CD14-positive monocyte (primary cell): Measurements from ENCODE around the gene EVA1C. TPM values are rescaled to one million over a fixed set of nuclear protein-coding genes. Genes with fewer than 3 reads are reported as not detected.

Experiments used
- DNase-seq, 3 donors: peaks; one replicate each; pipeline ENCODE4 v3.0.0-alpha.2; 2011 to 2022
- H2AFZ ChIP-seq: 2 replicates; pipeline ENCODE4 v1.6.0; 2012; ENCODE audit warnings: mild to moderate bottlenecking, low read depth, low read length, inconsistent platforms; ENCODE audit not compliant: insufficient read depth, poor library complexity, severe bottlenecking
- H3K27ac ChIP-seq, 2 donors: 1 replicate in 1 of 2; 2 replicates in 1 of 2; pipeline ENCODE4 v1.5.1; 2012 to 2013; ENCODE audit warnings: low read length in 2 of 2, control low read depth in 1 of 2, inconsistent platforms in 1 of 2, low read depth in 1 of 2, mild to moderate bottlenecking in 1 of 2
- H3K27me3 ChIP-seq, 2 donors: one replicate each; pipeline versions ENCODE4 v1.6.0 to v1.6.1; 2011 to 2013; ENCODE audit warnings: low read length in 2 of 2; ENCODE audit not compliant: control insufficient read depth in 2 of 2, insufficient read depth in 2 of 2
- H3K36me3 ChIP-seq, 2 donors: replicated peaks in 1 of 2; 1 replicate in 1 of 2; 2 replicates in 1 of 2; pipeline versions ENCODE4 v1.5.1 to v1.6.1; 2012 to 2013; ENCODE audit warnings: low read length in 2 of 2, control low read depth in 1 of 2, inconsistent platforms in 1 of 2, mild to moderate bottlenecking in 1 of 2; ENCODE audit not compliant: insufficient read depth in 2 of 2, control insufficient read depth in 1 of 2
- H3K4me1 ChIP-seq, 2 donors: 1 replicate in 1 of 2; 2 replicates in 1 of 2; pipeline versions ENCODE4 v1.5.1 to v1.6.1; 2012 to 2013; ENCODE audit warnings: low read length in 2 of 2, control low read depth in 1 of 2, inconsistent platforms in 1 of 2, mild to moderate bottlenecking in 1 of 2, moderate library complexity in 1 of 2; ENCODE audit not compliant: insufficient read depth in 2 of 2, control insufficient read depth in 1 of 2
- H3K4me2 ChIP-seq: replicated peaks from 2 replicates; pipeline ENCODE3; 2012; ENCODE audit warnings: low read length, moderate library complexity, mild to moderate bottlenecking; ENCODE audit not compliant: poor library complexity, severe bottlenecking; ENCODE audit errors: extremely low read depth
- H3K4me3 ChIP-seq, 3 experiments: fragments of 200-600 bp in 1 of 3; sonication (generic) in 1 of 3; replicated peaks in 1 of 3; 1 replicate in 2 of 3; 2 replicates in 1 of 3; pipeline ENCODE4 v1.5.1; 2011 to 2013; ENCODE audit warnings: low read length in 3 of 3, mild to moderate bottlenecking in 3 of 3, control low read depth in 2 of 3, low read depth in 2 of 3, inconsistent platforms in 1 of 3, moderate library complexity in 1 of 3
- H3K79me2 ChIP-seq: 2 replicates; pipeline ENCODE4 v1.6.0; 2012; ENCODE audit warnings: mild to moderate bottlenecking, control low read depth, inconsistent platforms, low read length, moderate library complexity; ENCODE audit not compliant: insufficient read depth
- H3K9ac ChIP-seq: 2 replicates; pipeline ENCODE4 v1.6.0; 2017; ENCODE audit warnings: low read length, mild to moderate bottlenecking; ENCODE audit not compliant: insufficient read depth, poor library complexity, severe bottlenecking
- H3K9me3 ChIP-seq, 2 donors: replicated peaks in 1 of 2; 1 replicate in 1 of 2; 2 replicates in 1 of 2; pipeline versions ENCODE4 v1.5.1 to v1.6.1; 2012 to 2013; ENCODE audit warnings: low read length in 2 of 2, control low read depth in 1 of 2; ENCODE audit not compliant: control insufficient read depth in 1 of 2, insufficient read depth in 1 of 2
- H4K20me1 ChIP-seq: 2 replicates; pipeline ENCODE4 v1.6.0; 2012; ENCODE audit warnings: mild to moderate bottlenecking, low read length, control low read depth, moderate library complexity; ENCODE audit not compliant: insufficient read depth
- H3K27ac Mint-ChIP-seq, 7 donors: one replicate each; pipeline ENCODE4 v1.8.0; 2020; ENCODE audit warnings: mild to moderate bottlenecking in 7 of 7, mixed read lengths in 7 of 7, moderate library complexity in 6 of 7, inconsistent platforms in 2 of 7
- H3K27me3 Mint-ChIP-seq, 3 donors: one replicate each; pipeline ENCODE4 v1.8.0; 2021 to 2022; ENCODE audit warnings: low read depth in 3 of 3, mild to moderate bottlenecking in 3 of 3, mixed read lengths in 3 of 3, moderate library complexity in 3 of 3, inconsistent platforms in 1 of 3
- H3K36me3 Mint-ChIP-seq, 2 donors: one replicate each; pipeline ENCODE4 v1.8.0; 2020; ENCODE audit warnings: mixed read lengths in 2 of 2, inconsistent platforms in 1 of 2, mild to moderate bottlenecking in 1 of 2
- H3K4me1 Mint-ChIP-seq: one replicate; pipeline ENCODE4 v1.8.0; 2020; ENCODE audit warnings: mild to moderate bottlenecking, mixed read lengths
- H3K4me3 Mint-ChIP-seq, 2 donors: one replicate each; pipeline ENCODE4 v1.8.0; 2020; ENCODE audit warnings: mild to moderate bottlenecking in 2 of 2, mixed read lengths in 2 of 2, moderate library complexity in 1 of 2
- H3K9me3 Mint-ChIP-seq, 7 donors: one replicate each; pipeline ENCODE4 v1.8.0; 2020 to 2022; ENCODE audit warnings: mixed read lengths in 7 of 7, mild to moderate bottlenecking in 6 of 7, moderate library complexity in 6 of 7, inconsistent platforms in 2 of 7
- WGBS: methylation state at CpG from one replicate; pipeline ENCODE4 v1.1.5; 2013; ENCODE audit warnings: missing lambda C conversion rate; ENCODE audit not compliant: insufficient coverage; 5-methylcytosine and 5-hydroxymethylcytosine counted together
- intact Hi-C, 2 donors: fragments of 100-400 bp; cut with micrococcal nuclease; formaldehyde crosslinking; loops; one replicate each; pipeline versions ENCODE4 v1.15.0 to v1.15.1; 2023
- polyA plus RNA-seq, 3 donors: library from polyadenylated mRNA; depleted of rRNA in 1 of 3; unstranded in 2 of 3; stranded (reverse) in 1 of 3; fragments of 300-500 nt in 2 of 3; fragments of >200 nt in 1 of 3; fragmentation: Illumina TruSeq in 2 of 3; gene quantifications; 1 replicate in 2 of 3; 2 replicates in 1 of 3; pipeline ENCODE4 v1.2.3, GENCODE V29; 2012 to 2021
- TF ChIP-seq, protein P1 (sequence below): fragments of 200-600 bp; IDR thresholded peaks from one replicate; pipeline ENCODE4 v1.8.0; 2022; ENCODE audit warnings: antibody characterized with exemption, mild to moderate bottlenecking

The EVA1C gene
- polyA plus RNA-seq, 3 donors: 0.37 to 0.73 (median 0.63) TPM

DNA sequence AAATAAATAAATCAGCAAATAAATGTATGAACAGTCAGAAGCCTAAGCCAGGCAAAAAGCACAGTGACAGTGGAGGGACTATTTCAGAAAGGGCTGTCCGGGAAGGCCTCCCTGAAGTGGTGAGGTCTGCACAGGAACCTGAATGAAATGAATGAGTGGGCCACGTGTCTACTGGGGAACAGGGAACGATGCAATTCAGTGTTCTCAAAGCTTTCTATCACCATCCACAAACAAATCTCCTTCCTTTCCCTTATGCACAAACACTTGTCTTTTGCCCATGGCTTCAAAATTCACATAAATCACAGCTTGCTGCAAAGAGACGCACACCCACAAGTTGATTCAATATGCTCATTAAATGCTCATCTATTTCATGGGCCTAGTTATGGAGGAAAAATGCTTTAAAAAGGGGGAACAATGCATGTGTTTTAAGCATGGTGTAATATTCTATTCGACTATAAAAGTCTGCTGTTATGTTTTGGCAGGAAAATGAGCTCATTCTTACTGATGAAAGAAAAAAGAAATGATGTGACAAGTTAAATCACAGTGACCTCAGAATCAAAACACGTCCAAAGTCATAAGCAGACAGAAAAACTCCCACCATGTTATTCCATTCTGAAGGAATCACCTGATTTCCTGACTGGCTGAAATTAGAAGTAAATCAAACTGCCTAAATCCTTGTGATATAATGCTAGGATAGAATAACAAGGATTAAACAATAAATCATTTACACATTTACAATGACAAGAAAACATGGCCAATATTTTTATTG is 41.3 kb upstream of the EVA1C start:
- Histone ChIP-seq H4K20me1 (no peaks in the 10 kb centered on the region), H3K4me1 (peaks cover 11 to 19% of the 10 kb centered on the region in 2 donors), H3K27me3 (no peaks in the 10 kb centered on the region), H3K9me3 (no peaks in the 10 kb centered on the region), H3K27ac (peak overlapping the region; percentile 2 to 92), H2AFZ (peak overlapping the region; percentile 72), H3K9ac (no peak overlapping the region), H3K4me3 (peak overlapping the region in 1 of 3 experiments; percentile 50), H3K79me2 (peaks cover 3% of the 10 kb centered on the region), H3K36me3 (peaks cover 30 to 59% of the 10 kb centered on the region in 2 donors), H3K4me2 (peak overlapping the region; percentile 56)
- intact Hi-C loops: loop anchor here in 1 of 2 donors (5.0 kb wide), 1 partner anchor 94 kb away; the partner anchor contains the start of gene MIS18A
- Mint-ChIP-seq H3K27ac (peak overlapping the region; percentile 93 to 99 (median 96)), H3K27me3 (no peaks in the 10 kb centered on the region), H3K4me1 (peaks cover 16% of the 10 kb centered on the region), H3K4me3 (peak overlapping the region in 1 of 2 donors; percentile 86), H3K36me3 (peaks cover 46 to 49% of the 10 kb centered on the region in 2 donors), H3K9me3 (no peaks in the 10 kb centered on the region)
- TF ChIP-seq, protein P1, sequence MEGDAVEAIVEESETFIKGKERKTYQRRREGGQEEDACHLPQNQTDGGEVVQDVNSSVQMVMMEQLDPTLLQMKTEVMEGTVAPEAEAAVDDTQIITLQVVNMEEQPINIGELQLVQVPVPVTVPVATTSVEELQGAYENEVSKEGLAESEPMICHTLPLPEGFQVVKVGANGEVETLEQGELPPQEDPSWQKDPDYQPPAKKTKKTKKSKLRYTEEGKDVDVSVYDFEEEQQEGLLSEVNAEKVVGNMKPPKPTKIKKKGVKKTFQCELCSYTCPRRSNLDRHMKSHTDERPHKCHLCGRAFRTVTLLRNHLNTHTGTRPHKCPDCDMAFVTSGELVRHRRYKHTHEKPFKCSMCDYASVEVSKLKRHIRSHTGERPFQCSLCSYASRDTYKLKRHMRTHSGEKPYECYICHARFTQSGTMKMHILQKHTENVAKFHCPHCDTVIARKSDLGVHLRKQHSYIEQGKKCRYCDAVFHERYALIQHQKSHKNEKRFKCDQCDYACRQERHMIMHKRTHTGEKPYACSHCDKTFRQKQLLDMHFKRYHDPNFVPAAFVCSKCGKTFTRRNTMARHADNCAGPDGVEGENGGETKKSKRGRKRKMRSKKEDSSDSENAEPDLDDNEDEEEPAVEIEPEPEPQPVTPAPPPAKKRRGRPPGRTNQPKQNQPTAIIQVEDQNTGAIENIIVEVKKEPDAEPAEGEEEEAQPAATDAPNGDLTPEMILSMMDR: no peak
- WGBS: 80% methylated on average over 1 of the region's 6 CpGs
- DNase-seq: peak in 1 of 3 donors; percentile 33

DNA sequence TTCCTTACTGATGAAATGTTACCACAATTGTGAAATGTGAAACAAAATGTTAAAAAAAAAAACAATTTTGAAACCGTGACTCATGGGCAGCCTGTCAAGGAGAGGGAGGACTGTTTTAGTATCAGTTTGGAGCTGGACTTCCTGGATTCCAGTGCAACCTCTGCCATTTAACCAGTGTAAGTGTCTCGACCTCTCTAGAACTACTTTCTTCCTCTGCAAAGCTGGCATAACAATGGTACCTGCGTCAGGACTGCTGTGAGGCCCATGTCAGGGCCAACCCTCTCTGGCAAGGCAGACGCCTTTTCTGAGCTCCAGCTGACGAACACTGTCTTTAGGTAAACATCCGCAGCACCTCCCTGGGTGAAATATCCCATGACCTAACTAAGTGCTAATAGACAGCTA is 40.6 kb upstream of the EVA1C start:
- peaks cover 16% of the 10 kb centered on the region for H3K4me1 Mint-ChIP-seq
- Histone ChIP-seq H3K27ac (peak overlapping the region; percentile 84 to 92), H3K4me1 (peaks cover 11 to 19% of the 10 kb centered on the region in 2 donors), H4K20me1 (no peaks in the 10 kb centered on the region), H3K9me3 (no peaks in the 10 kb centered on the region), H3K36me3 (peaks cover 23 to 59% of the 10 kb centered on the region in 2 donors), H3K79me2 (peaks cover 3% of the 10 kb centered on the region), H3K4me2 (peak overlapping the region; percentile 56), H3K9ac (peak overlapping the region; percentile 38), H3K4me3 (peak overlapping the region; percentile 2 to 50 (median 8)), H2AFZ (peak overlapping the region; percentile 72), H3K27me3 (no peaks in the 10 kb centered on the region)
- peak overlapping the region; percentile 93 to 99 (median 96) for H3K27ac Mint-ChIP-seq
- intact Hi-C loops: loop anchor here in 1 of 2 donors (5.0 kb wide), 1 partner anchor 95 kb away; the partner anchor contains the start of gene MIS18A
- no peaks in the 10 kb centered on the region for H3K9me3 Mint-ChIP-seq
- TF ChIP-seq, protein P1: no peak
- H3K36me3 Mint-ChIP-seq: peaks cover 46 to 48% of the 10 kb centered on the region in 2 donors
- peak overlapping the region; percentile 73 to 86 for H3K4me3 Mint-ChIP-seq
- peak; percentile 68 to 86 (median 82) for DNase-seq
- 48% methylated on average over 5 of the region's 6 CpGs for WGBS
- no peaks in the 10 kb centered on the region for H3K27me3 Mint-ChIP-seq
